HG02938 (cell line): ENCODE measurements around the gene CACTIN.
"Not testable (repeated sequence)": the region's sequence is repeated elsewhere in the genome, so short reads cannot be mapped to it uniquely, and the experiment has no call there.

Source experiments
- ATAC-seq: cut with Tn5 transposase; IDR thresholded peaks from one replicate; pipeline ENCODE4 v1.9.1; 2021; ENCODE audit warnings: mild to moderate bottlenecking, moderate library complexity; ENCODE audit not compliant: unreplicated experiment

Gene CACTIN

GRCh38 chr19:3595521-3596061, 31.0 kb downstream of the CACTIN start:
- ATAC-seq = no peak

- no peak for ATAC-seq
Measured at GRCh38 chr19:3593156-3593555, 33.4 kb downstream of the CACTIN start.

GRCh38 chr19:3591876-3592613, 34.5 kb downstream of the CACTIN start:
- ATAC-seq = no peak

- ATAC-seq = no peak
Measured at GRCh38 chr19:3590991-3591659, 35.5 kb downstream of the CACTIN start.

GRCh38 chr19:3589949-3590348, 36.6 kb downstream of the CACTIN start:
- ATAC-seq = no peak

GRCh38 chr19:3589439-3589838, 37.2 kb downstream of the CACTIN start:
- no peak for ATAC-seq

- ATAC-seq = no peak
Measured at GRCh38 chr19:3586707-3587346, 39.8 kb downstream of the CACTIN start.

GRCh38 chr19:3586127-3586626, 40.4 kb downstream of the CACTIN start:
- no peak for ATAC-seq

- no peak for ATAC-seq
Measured at GRCh38 chr19:3585301-3586126, 41.1 kb downstream of the CACTIN start, which contains the start of gene GIPC3. Gene GIPC3 (plus strand): TSS chr19:3585478. CDS start chr19:3585598, 120 bp downstream.

- not testable (repeated sequence) for ATAC-seq
Measured at GRCh38 chr19:3584036-3584802, 42.4 kb downstream of the CACTIN start.

- not testable (repeated sequence) for ATAC-seq
Measured at GRCh38 chr19:3581792-3582191, 44.8 kb downstream of the CACTIN start.

GRCh38 chr19:3580156-3580934, 46.2 kb downstream of the CACTIN start:
- ATAC-seq = no peak

- ATAC-seq = no peak
Measured at GRCh38 chr19:3578390-3578789, 48.2 kb downstream of the CACTIN start.

GRCh38 chr19:3577723-3578344, 48.8 kb downstream of the CACTIN start:
- no peak for ATAC-seq

- no peak for ATAC-seq
Measured at GRCh38 chr19:3576696-3577443, 49.7 kb downstream of the CACTIN start.

- ATAC-seq = no peak
Measured at GRCh38 chr19:3575949-3576673, 50.5 kb downstream of the CACTIN start.

- ATAC-seq = no peak
Measured at GRCh38 chr19:3575260-3575741, 51.3 kb downstream of the CACTIN start.
